ENCODE results near the gene CEP57L1.
"Not testable (repeated sequence)": the region's sequence is repeated elsewhere in the genome, so short reads cannot be mapped to it uniquely, and the experiment has no call there.

Gene CEP57L1

GRCh38 chr6:109184638-109185037 is 89.3 kb downstream of the CEP57L1 start:
- peaks cover 8% of the 10 kb centered on the region for H3K27me3 Mint-ChIP-seq
- DNase-seq (ENCODE audit: low spot score in 2 of 2) (no peak), ATAC-seq (ENCODE audit: low read depth) (no peak)
- H3K36me3 Mint-ChIP-seq, result no peaks in the 10 kb centered on the region
- no peaks in the 10 kb centered on the region for H3K9me3 Mint-ChIP-seq
- H3K4me3 Mint-ChIP-seq, result no peak overlapping the region
- no peak overlapping the region for H3K27ac Mint-ChIP-seq
- peaks cover 7% of the 10 kb centered on the region for H3K4me1 Mint-ChIP-seq

GRCh38 chr6:109186012-109186411 is 90.7 kb downstream of the CEP57L1 start:
- H3K4me3 Mint-ChIP-seq, result no peak overlapping the region
- H3K4me1 Mint-ChIP-seq, result peaks cover 7% of the 10 kb centered on the region
- no peak for DNase-seq (ENCODE audit: low spot score in 2 of 2)
- peaks cover 3% of the 10 kb centered on the region for H3K36me3 Mint-ChIP-seq
- peaks cover 8% of the 10 kb centered on the region for H3K27me3 Mint-ChIP-seq
- H3K27ac Mint-ChIP-seq, result no peak overlapping the region
- no peak for ATAC-seq (ENCODE audit: low read depth)
- H3K9me3 Mint-ChIP-seq, result peaks cover 3% of the 10 kb centered on the region

GRCh38 chr6:109187399-109188114 is 92.2 kb downstream of the CEP57L1 start:
- Mint-ChIP-seq H3K36me3 (peaks cover 5% of the 10 kb centered on the region), H3K9me3 (peaks cover 4% of the 10 kb centered on the region), H3K4me3 (no peak overlapping the region), H3K27me3 (peaks cover 6% of the 10 kb centered on the region), H3K4me1 (peaks cover 7% of the 10 kb centered on the region), H3K27ac (no peak overlapping the region)
- ATAC-seq (ENCODE audit: low read depth) (peak; percentile 80), DNase-seq (ENCODE audit: low spot score in 2 of 2) (peak; percentile 46 to 50)

- peaks cover 5% of the 10 kb centered on the region for H3K9me3 Mint-ChIP-seq
- no peak for DNase-seq (ENCODE audit: low spot score in 2 of 2)
Measured at GRCh38 chr6:109188115-109188411, 92.8 kb downstream of the CEP57L1 start.

GRCh38 chr6:109191368-109191767 is 96.1 kb downstream of the CEP57L1 start:
- not testable (repeated sequence) for H3K27me3 Mint-ChIP-seq; ATAC-seq (ENCODE audit: low read depth); H3K4me1 Mint-ChIP-seq; H3K4me3 Mint-ChIP-seq; H3K9me3 Mint-ChIP-seq; H3K36me3 Mint-ChIP-seq; H3K27ac Mint-ChIP-seq; DNase-seq (ENCODE audit: low spot score in 2 of 2)

More at GRCh38 chr6:109188115-109188411, 92.8 kb downstream of the CEP57L1 start:
- Mint-ChIP-seq H3K27ac (no peak overlapping the region), H3K4me3 (no peak overlapping the region), H3K27me3 (peaks cover 6% of the 10 kb centered on the region), H3K36me3 (peaks cover 5% of the 10 kb centered on the region), H3K4me1 (peaks cover 7% of the 10 kb centered on the region)
- ATAC-seq (ENCODE audit: low read depth), result no peak

- DNase-seq (ENCODE audit: low spot score in 2 of 2), result no peak
- Mint-ChIP-seq H3K9me3 (peaks cover 5% of the 10 kb centered on the region), H3K27me3 (no peaks in the 10 kb centered on the region), H3K4me3 (no peak overlapping the region), H3K36me3 (peaks cover 7% of the 10 kb centered on the region), H3K4me1 (no peaks in the 10 kb centered on the region), H3K27ac (no peak overlapping the region)
- ATAC-seq (ENCODE audit: low read depth), result no peak
Measured at GRCh38 chr6:109192865-109193264, 97.6 kb downstream of the CEP57L1 start.

GRCh38 chr6:109194880-109195279 is 99.6 kb downstream of the CEP57L1 start:
- Mint-ChIP-seq H3K4me3 (no peak overlapping the region), H3K4me1 (no peaks in the 10 kb centered on the region), H3K27ac (no peak overlapping the region), H3K36me3 (peaks cover 7% of the 10 kb centered on the region), H3K9me3 (peaks cover 5% of the 10 kb centered on the region), H3K27me3 (no peaks in the 10 kb centered on the region)
- DNase-seq (ENCODE audit: low spot score in 2 of 2) (no peak), ATAC-seq (ENCODE audit: low read depth) (no peak)

- Mint-ChIP-seq H3K4me1 (no peaks in the 10 kb centered on the region), H3K36me3 (peaks cover 1% of the 10 kb centered on the region), H3K27me3 (no peaks in the 10 kb centered on the region), H3K27ac (peak overlapping the region; percentile 18), H3K9me3 (peaks cover 1% of the 10 kb centered on the region), H3K4me3 (no peak overlapping the region)
- DNase-seq (ENCODE audit: low spot score in 2 of 2), result no peak
- ATAC-seq (ENCODE audit: low read depth), result no peak
Measured at GRCh38 chr6:109197061-109197460, 101.8 kb downstream of the CEP57L1 start.

- Mint-ChIP-seq H3K27ac (no peak overlapping the region), H3K4me1 (no peaks in the 10 kb centered on the region), H3K9me3 (no peaks in the 10 kb centered on the region), H3K27me3 (no peaks in the 10 kb centered on the region), H3K4me3 (no peak overlapping the region), H3K36me3 (no peaks in the 10 kb centered on the region)
- ATAC-seq (ENCODE audit: low read depth), result no peak
- DNase-seq (ENCODE audit: low spot score in 2 of 2), result no peak
Measured at GRCh38 chr6:109202409-109203264, 107.3 kb downstream of the CEP57L1 start.

GRCh38 chr6:109204511-109204910 is 109.2 kb downstream of the CEP57L1 start:
- no peak for ATAC-seq (ENCODE audit: low read depth)

GRCh38 chr6:109212683-109213082 is 117.4 kb downstream of the CEP57L1 start:
- Mint-ChIP-seq H3K27me3 (peaks cover 6% of the 10 kb centered on the region), H3K9me3 (peaks cover 7% of the 10 kb centered on the region), H3K4me1 (no peaks in the 10 kb centered on the region), H3K27ac (no peak overlapping the region), H3K4me3 (no peak overlapping the region), H3K36me3 (peaks cover 7% of the 10 kb centered on the region)
- DNase-seq (ENCODE audit: low spot score in 2 of 2), result no peak
- ATAC-seq (ENCODE audit: low read depth), result no peak

More at GRCh38 chr6:109204511-109204910, 109.2 kb downstream of the CEP57L1 start:
- Mint-ChIP-seq H3K4me3 (no peak overlapping the region), H3K9me3 (peaks cover 1% of the 10 kb centered on the region), H3K4me1 (no peaks in the 10 kb centered on the region), H3K36me3 (no peaks in the 10 kb centered on the region), H3K27me3 (peaks cover under 1% of the 10 kb centered on the region), H3K27ac (no peak overlapping the region)
- DNase-seq (ENCODE audit: low spot score in 2 of 2), result no peak

Measured in memory B cell (primary cell).